Suppressor macrophage (primary cell): ENCODE results near the gene FGG.

Source experiments
- DNase-seq, 4 experiments: peaks; one replicate each; pipeline ENCODE4 v3.0.0-alpha.2; 2020 to 2022
- total RNA-seq, 17 experiments: gene quantifications; one replicate each; lab custom pipeline; 2026; ENCODE audit warnings: mixed read lengths in 6 of 17, inconsistent platforms in 3 of 17; lab: John Stamatoyannopoulos, UW

Gene FGG
- total RNA-seq, result 0 to 1.7 (median 0) reads per million in 17 experiments

GRCh38 chr4:154612472-154613414 lies at the start of gene FGG:
TSS of gene FGG (minus strand) at chr4:154612656. CDS start at chr4:154612609, 47 bp downstream.
- DNase-seq, result no peak

GRCh38 chr4:154660052-154660451 lies 47.6 kb upstream of the FGG start:
- no peak for DNase-seq

GRCh38 chr4:154658680-154659405 lies 46.4 kb upstream of the FGG start:
- no peak for DNase-seq

GRCh38 chr4:154643493-154643892 lies 31.0 kb upstream of the FGG start:
- no peak for DNase-seq

- no peak for DNase-seq
Measured at GRCh38 chr4:154642373-154643009, 30.0 kb upstream of the FGG start.

GRCh38 chr4:154640999-154641398 lies 28.5 kb upstream of the FGG start:
- no peak for DNase-seq

GRCh38 chr4:154634058-154634457 lies 21.6 kb upstream of the FGG start:
- no peak for DNase-seq

GRCh38 chr4:154631828-154632227 lies 19.4 kb upstream of the FGG start:
- no peak for DNase-seq

GRCh38 chr4:154630324-154630723 lies 17.9 kb upstream of the FGG start:
- DNase-seq, result no peak

- DNase-seq, result peak; percentile 12 to 50 (median 25)
Measured at GRCh38 chr4:154626793-154627484, 14.5 kb upstream of the FGG start.

- DNase-seq, result no peak
Measured at GRCh38 chr4:154625971-154626370, 13.5 kb upstream of the FGG start.

GRCh38 chr4:154623995-154624394 lies 11.5 kb upstream of the FGG start:
- DNase-seq, result no peak

GRCh38 chr4:154623436-154623835 lies 11.0 kb upstream of the FGG start:
- DNase-seq, result no peak

- peak in 3 of 4 experiments; percentile 20 to 44 (median 37) for DNase-seq
Measured at GRCh38 chr4:154622598-154622997, 10.1 kb upstream of the FGG start.

- no peak for DNase-seq
Measured at GRCh38 chr4:154620111-154620510, 7.7 kb upstream of the FGG start.

GRCh38 chr4:154618708-154619315 lies 6.4 kb upstream of the FGG start:
- peak; percentile 57 to 75 (median 58) for DNase-seq

GRCh38 chr4:154617820-154618317 lies 5.4 kb upstream of the FGG start:
- no peak for DNase-seq

GRCh38 chr4:154616731-154617130 lies 4.3 kb upstream of the FGG start:
- no peak for DNase-seq

- no peak for DNase-seq
Measured at GRCh38 chr4:154616287-154616686, 3.8 kb upstream of the FGG start.

- no peak for DNase-seq
Measured at GRCh38 chr4:154615211-154615610, 2.8 kb upstream of the FGG start.

- DNase-seq, result no peak
Measured at GRCh38 chr4:154614306-154614705, 1.9 kb upstream of the FGG start.

GRCh38 chr4:154611833-154612232 lies 623 bp downstream of the FGG start:
- DNase-seq, result no peak
